Measurements from ENCODE around the gene MAPK8IP2.

The MAPK8IP2 gene

DNA sequence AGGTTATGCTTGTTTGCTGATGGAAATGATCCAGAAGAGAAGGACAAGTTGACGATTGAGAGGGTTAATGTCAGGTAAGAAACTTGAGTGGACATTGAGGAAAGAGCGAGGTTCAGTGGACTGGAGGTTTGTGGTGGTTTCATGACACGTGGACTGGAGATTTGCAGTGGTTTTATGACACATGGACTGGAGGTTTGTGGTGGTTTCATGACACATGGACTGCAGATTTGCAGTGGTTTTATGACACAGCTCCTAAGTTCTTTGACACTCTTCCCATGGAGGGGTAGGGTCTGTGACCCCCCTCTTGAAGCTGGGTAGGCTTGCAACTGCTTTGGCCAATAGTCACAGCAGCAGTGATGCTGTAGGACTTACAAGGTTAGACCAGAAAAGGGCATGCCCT is 5.4 kb upstream of the MAPK8IP2 start:
- Histone ChIP-seq H2AFZ (ENCODE audit: low read depth, low read length) (no peak overlapping the region), H3K9me3 (ENCODE audit: low read length) (no peaks in the 10 kb centered on the region), H3K36me3 (ENCODE audit: insufficient read depth, low read length) (peaks cover 3% of the 10 kb centered on the region), H3K4me1 (ENCODE audit: insufficient read depth, low read length) (peaks cover 6% of the 10 kb centered on the region), H3K27me3 (ENCODE audit: insufficient read depth, low read length) (no peaks in the 10 kb centered on the region), H3K4me3 (ENCODE audit: low read length) (no peak overlapping the region)

DNA sequence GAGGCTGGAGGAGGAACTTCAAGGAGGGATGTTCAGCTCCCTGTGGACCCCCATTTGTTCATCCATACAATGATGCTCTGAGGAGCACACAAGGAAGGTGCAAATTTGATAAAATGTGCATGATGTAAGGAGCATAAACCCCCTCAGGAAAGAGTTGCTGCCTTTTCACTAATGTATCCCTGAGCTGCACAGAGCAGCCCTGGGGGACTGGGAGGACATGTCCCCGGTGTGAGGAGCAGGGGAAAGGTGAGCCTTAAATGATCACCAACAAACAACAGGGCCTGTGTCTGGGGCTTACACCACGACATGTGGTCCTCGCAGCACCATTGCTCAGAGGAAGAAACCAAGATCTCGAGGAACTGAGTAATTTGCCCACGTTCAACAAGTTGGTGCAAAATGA is 3.5 kb upstream of the MAPK8IP2 start:
- Histone ChIP-seq H3K27me3 (ENCODE audit: insufficient read depth, low read length) (no peaks in the 10 kb centered on the region), H3K4me1 (ENCODE audit: insufficient read depth, low read length) (peaks cover 13% of the 10 kb centered on the region), H2AFZ (ENCODE audit: low read depth, low read length) (no peak overlapping the region), H3K36me3 (ENCODE audit: insufficient read depth, low read length) (peaks cover 3% of the 10 kb centered on the region), H3K4me3 (ENCODE audit: low read length) (no peak overlapping the region), H3K9me3 (ENCODE audit: low read length) (no peaks in the 10 kb centered on the region)

DNA sequence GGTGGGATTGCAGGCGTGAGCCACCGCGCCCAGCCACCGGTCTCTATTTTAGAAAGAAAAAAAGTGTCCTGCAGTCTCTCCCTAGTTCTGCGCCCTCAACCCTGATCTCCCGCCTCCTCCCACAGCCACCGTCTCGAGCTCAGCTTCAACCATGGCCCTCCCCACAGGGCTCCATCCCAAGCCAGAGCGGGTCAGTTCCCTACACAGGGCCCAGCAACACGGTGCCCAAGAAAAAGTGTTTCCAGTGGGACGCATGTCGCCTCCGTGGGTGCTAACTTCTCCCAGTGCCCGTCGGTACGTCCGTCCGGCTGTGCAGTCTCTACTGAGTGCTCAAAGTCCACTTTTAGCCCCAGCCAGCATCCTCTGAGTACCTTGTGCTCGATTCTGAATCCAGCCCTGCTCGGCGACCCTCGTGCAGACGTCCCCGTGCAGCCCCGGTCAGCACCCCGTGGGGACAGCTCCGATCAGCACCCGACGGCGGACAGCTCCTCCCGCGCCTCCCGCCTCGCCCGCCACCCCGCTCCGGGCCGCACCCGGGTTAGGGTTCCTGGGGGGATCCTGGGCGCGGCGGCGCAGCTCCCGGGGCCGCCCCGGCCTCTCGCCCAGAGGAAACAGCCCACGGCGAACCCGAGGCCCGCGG is 657 bp upstream of the MAPK8IP2 start:
- H3K4me1 ChIP-seq (ENCODE audit: insufficient read depth, low read length): peaks cover 15% of the 10 kb centered on the region
- peak overlapping the region; percentile 23 for H2AFZ ChIP-seq (ENCODE audit: low read depth, low read length)
- H3K4me3 ChIP-seq (ENCODE audit: low read length): peak overlapping the region; percentile 65
- no peaks in the 10 kb centered on the region for H3K9me3 ChIP-seq (ENCODE audit: low read length)
- no peaks in the 10 kb centered on the region for H3K27me3 ChIP-seq (ENCODE audit: insufficient read depth, low read length)
- H3K36me3 ChIP-seq (ENCODE audit: insufficient read depth, low read length): peaks cover 17% of the 10 kb centered on the region

DNA sequence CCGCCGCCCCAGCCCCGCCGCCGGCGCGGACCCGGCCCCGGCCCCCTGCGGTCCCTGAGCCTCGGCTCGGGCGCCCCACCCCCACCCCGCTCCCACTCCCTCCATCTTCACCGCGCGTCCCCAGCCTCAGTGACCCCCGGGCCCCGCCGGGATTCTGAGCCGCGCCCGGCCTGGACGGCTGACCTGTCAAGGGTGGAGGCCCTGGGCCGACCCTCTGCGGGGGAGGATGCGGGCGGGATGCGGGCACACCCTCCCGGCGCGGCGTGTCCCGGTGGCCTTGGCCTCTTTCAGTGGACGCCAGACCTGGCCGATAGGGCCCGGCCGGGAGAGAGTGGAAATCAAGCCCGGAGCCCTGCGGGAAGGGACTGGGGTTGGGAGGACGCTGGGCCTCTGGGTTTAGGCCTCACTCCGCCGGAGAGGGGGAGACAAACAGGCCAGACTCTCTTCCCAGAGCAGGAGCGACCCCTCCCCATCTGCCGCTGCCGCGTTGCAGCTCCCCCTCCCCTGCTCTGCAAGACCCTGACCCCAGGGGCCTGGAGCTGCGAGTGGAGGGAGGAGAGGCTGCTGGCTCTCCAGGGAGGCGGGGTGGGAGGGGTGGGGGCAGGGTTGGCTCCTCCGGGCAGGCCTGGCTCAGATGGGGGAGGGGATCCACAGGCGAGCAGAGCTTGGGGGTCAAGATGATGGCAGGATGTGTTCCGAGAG is 525 bp downstream of the MAPK8IP2 start:
- H2AFZ ChIP-seq (ENCODE audit: low read depth, low read length): no peak overlapping the region
- peak overlapping the region; percentile 65 for H3K4me3 ChIP-seq (ENCODE audit: low read length)
- H3K9me3 ChIP-seq (ENCODE audit: low read length): no peaks in the 10 kb centered on the region
- peaks cover 29% of the 10 kb centered on the region for H3K36me3 ChIP-seq (ENCODE audit: insufficient read depth, low read length)
- no peaks in the 10 kb centered on the region for H3K27me3 ChIP-seq (ENCODE audit: insufficient read depth, low read length)
- H3K4me1 ChIP-seq (ENCODE audit: insufficient read depth, low read length): peaks cover 15% of the 10 kb centered on the region

DNA sequence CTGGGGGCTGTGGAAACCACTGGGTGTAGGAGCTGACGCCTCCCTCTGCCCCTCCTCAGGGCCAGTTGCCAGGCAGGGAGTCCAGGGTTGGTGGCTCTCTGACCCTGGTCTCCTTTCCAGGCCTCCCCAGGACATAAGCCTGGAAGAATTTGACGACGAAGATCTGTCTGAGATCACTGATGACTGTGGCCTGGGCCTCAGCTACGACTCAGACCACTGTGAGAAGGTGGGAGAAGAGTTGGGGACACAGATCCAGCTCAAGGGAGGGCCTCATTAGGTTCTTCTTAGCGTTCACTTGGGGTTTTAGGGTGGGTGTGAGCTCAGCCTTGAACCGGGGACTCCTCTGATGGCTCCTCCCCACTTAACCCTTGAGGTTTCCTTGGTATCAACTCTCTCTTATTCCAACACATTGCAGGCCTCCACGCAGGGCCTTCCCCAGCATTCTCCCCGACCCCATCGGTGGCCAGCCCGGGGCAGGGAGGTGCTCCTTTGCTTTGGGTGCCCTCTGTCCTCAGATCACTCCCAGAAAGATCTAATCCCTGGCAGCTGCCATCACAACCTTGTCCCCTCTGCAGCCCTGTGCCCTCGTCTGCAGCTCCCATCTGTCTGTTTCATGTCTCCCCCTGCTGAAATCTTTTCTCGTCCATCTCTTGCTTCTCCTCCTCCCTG is 1.2 kb downstream of the MAPK8IP2 start:
- Histone ChIP-seq H3K4me3 (ENCODE audit: low read length) (peak overlapping the region; percentile 65), H3K27me3 (ENCODE audit: insufficient read depth, low read length) (no peaks in the 10 kb centered on the region), H3K9me3 (ENCODE audit: low read length) (no peaks in the 10 kb centered on the region), H3K36me3 (ENCODE audit: insufficient read depth, low read length) (peaks cover 33% of the 10 kb centered on the region), H3K4me1 (ENCODE audit: insufficient read depth, low read length) (peaks cover 15% of the 10 kb centered on the region), H2AFZ (ENCODE audit: low read depth, low read length) (no peak overlapping the region)

DNA sequence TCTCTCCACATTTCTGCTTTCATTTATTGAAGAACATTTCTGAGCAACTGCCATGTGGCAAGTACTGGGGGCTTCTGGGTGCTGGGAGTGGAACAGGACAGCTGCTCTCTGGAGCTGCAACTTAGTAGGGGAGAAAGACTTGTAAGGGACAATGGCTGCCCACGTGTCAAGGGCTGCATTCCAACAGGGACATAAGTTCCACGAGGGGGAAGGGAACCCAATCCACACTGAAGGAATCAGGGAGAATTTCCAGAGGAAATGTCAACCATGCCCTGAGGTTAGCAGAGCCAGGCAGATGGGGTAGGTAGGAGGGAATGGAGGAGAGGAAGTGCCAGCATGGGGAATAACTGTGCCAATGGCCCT is 1.7 kb downstream of the MAPK8IP2 start:
- Histone ChIP-seq H3K27me3 (ENCODE audit: insufficient read depth, low read length) (no peaks in the 10 kb centered on the region), H2AFZ (ENCODE audit: low read depth, low read length) (no peak overlapping the region), H3K36me3 (ENCODE audit: insufficient read depth, low read length) (peaks cover 38% of the 10 kb centered on the region), H3K4me1 (ENCODE audit: insufficient read depth, low read length) (peaks cover 15% of the 10 kb centered on the region), H3K4me3 (ENCODE audit: low read length) (no peak overlapping the region), H3K9me3 (ENCODE audit: low read length) (no peaks in the 10 kb centered on the region)

DNA sequence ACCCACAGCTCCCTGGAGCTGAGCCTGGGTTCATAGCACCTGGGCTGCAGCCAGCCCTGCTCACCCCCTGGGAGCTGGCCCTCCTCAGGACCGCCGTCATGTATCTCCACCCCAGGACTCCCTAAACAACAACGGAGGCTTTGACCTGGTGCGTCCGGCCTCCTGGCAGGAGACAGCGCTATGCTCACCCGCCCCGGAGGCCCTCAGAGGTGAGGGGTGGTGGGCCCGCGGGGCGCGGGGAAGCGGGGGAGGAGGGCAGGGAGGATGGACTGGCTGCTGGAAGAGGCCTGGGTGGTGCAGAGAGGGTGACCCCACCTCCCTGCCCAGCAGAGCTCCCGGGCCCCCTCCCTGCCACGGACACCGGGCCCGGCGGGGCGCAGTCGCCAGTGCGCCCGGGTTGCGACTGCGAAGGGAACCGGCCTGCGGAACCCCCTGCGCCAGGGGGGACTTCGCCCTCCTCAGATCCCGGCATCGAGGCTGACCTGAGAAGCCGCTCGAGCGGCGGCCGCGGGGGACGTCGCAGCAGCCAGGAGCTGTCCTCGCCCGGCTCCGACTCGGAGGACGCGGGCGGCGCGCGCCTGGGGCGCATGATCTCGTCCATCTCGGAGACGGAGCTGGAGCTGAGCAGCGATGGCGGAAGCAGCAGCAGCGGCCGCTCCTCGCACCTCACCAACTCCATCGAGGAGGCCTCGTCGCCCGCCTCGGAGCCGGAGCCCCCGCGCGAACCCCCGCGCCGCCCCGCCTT is 3.1 kb downstream of the MAPK8IP2 start:
- H3K4me3 ChIP-seq (ENCODE audit: low read length): no peak overlapping the region
- no peaks in the 10 kb centered on the region for H3K27me3 ChIP-seq (ENCODE audit: insufficient read depth, low read length)
- H3K36me3 ChIP-seq (ENCODE audit: insufficient read depth, low read length): peaks cover 40% of the 10 kb centered on the region

DNA sequence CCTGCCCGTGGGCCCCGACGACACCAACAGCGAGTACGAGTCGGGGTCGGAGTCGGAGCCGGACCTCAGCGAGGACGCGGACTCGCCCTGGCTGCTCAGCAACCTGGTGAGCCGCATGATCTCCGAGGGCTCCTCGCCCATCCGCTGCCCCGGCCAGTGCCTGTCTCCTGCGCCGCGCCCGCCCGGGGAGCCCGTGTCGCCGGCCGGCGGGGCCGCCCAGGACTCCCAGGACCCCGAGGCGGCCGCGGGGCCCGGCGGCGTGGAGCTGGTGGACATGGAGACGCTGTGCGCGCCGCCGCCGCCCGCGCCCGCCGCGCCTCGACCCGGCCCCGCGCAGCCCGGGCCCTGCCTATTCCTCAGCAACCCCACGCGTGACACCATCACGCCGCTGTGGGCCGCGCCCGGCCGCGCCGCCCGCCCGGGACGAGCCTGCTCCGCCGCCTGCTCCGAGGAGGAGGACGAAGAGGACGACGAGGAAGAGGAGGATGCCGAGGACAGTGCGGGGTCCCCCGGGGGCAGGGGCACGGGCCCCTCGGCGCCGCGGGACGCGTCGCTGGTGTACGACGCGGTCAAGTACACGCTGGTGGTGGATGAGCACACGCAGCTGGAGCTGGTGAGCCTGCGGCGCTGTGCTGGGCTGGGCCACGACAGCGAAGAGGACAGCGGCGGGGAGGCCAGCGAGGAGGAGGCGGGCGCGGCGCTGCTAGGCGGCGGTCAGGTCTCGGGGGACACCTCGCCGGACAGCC is 3.8 kb downstream of the MAPK8IP2 start:
- no peaks in the 10 kb centered on the region for H3K27me3 ChIP-seq (ENCODE audit: insufficient read depth, low read length)
- H3K9me3 ChIP-seq (ENCODE audit: low read length): no peaks in the 10 kb centered on the region
- H3K4me1 ChIP-seq (ENCODE audit: insufficient read depth, low read length): peaks cover 15% of the 10 kb centered on the region
- H2AFZ ChIP-seq (ENCODE audit: low read depth, low read length): no peak overlapping the region
- peaks cover 43% of the 10 kb centered on the region for H3K36me3 ChIP-seq (ENCODE audit: insufficient read depth, low read length)
- no peak overlapping the region for H3K4me3 ChIP-seq (ENCODE audit: low read length)

More for the DNA sequence above, 3.1 kb downstream of the MAPK8IP2 start:
- peaks cover 15% of the 10 kb centered on the region for H3K4me1 ChIP-seq (ENCODE audit: insufficient read depth, low read length)
- H3K9me3 ChIP-seq (ENCODE audit: low read length): no peaks in the 10 kb centered on the region
- no peak overlapping the region for H2AFZ ChIP-seq (ENCODE audit: low read depth, low read length)

DNA sequence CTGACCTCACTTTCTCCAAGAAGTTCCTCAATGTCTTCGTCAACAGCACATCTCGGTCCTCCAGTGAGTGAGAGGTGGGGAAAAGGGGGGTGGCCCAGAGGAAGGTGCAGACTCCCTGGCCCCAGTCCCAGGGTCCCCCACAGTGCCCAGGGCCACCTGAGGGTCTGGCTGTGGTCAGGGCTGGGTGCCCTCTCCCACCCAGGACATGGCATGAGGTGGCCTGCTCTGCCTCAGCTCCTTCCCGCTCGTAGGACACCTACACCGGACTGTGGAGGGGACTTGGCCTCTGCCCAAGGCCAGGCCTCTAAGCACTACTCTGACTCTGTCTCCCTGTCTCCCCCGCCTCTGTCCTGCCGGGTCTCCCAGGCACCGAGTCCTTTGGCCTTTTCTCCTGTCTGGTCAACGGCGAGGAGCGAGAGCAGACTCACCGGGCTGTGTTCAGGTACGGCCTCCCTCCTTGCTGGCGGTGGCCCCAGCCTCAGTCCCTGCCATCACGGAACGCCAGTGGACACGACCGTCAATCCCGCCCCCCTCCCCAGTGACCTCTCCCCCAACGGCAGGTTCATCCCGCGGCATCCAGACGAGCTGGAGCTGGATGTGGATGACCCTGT is 4.5 kb downstream of the MAPK8IP2 start:
- Histone ChIP-seq H2AFZ (ENCODE audit: low read depth, low read length) (no peak overlapping the region), H3K4me3 (ENCODE audit: low read length) (no peak overlapping the region), H3K9me3 (ENCODE audit: low read length) (no peaks in the 10 kb centered on the region), H3K36me3 (ENCODE audit: insufficient read depth, low read length) (peaks cover 43% of the 10 kb centered on the region), H3K27me3 (ENCODE audit: insufficient read depth, low read length) (no peaks in the 10 kb centered on the region), H3K4me1 (ENCODE audit: insufficient read depth, low read length) (peaks cover 9% of the 10 kb centered on the region)

DNA sequence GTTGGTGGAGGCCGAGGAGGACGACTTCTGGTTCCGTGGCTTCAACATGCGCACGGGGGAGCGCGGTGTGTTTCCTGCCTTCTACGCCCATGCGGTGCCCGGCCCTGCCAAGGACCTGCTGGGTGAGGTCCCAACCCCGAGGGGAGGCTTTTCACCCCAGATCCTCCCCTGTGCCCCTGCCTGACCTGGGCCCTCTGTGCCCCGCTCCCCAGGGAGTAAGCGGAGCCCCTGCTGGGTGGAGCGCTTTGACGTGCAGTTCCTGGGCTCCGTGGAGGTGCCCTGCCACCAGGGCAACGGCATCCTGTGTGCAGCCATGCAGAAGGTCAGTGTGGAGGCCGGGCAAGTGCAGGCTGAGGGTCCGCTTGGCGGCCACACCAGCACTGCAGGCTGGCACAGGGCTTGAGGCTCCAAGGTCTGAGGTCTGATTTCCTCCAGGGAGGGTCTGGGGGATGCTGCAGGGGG is 5.1 kb downstream of the MAPK8IP2 start:
- Histone ChIP-seq H3K4me1 (ENCODE audit: insufficient read depth, low read length) (peaks cover 9% of the 10 kb centered on the region), H3K9me3 (ENCODE audit: low read length) (no peaks in the 10 kb centered on the region), H3K4me3 (ENCODE audit: low read length) (no peak overlapping the region), H2AFZ (ENCODE audit: low read depth, low read length) (no peak overlapping the region), H3K36me3 (ENCODE audit: insufficient read depth, low read length) (peaks cover 46% of the 10 kb centered on the region), H3K27me3 (ENCODE audit: insufficient read depth, low read length) (no peaks in the 10 kb centered on the region)

DNA sequence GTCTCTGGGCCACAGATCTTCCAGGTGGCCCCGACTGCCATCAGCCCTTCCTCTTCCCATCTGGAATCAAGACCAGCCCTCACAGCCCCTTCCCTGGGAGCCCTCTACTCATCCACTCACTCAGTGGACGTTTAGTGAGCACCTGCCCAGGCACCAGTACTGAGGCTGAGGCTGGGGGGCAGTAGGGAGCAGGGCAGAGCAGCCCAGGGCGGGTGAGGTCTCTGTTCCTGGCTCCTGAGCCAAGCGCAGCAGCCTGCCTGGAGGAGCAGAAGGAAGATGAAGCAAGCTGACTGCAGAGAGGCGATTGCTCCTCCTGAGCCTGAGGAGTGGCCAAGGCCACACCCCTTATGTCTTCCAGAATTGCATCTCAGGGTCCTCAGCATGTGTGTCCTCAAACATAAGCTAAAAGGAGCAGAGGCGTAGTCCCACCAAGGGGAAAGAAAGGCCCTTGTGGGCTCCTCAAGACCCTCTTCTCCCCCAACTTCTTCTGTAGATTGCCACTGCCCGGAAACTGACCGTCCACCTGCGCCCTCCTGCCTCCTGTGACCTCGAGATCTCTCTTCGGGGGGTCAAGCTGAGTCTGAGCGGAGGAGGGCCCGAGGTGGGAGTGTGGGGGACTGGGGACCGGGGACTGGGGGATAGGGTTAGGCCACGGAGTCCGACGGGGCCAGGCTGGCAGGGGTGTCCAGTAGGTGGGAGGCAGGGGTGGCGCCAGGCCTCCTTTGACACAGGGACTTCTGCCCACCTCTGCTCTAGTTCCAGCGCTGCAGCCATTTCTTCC is 5.8 kb downstream of the MAPK8IP2 start:
- H3K4me1 ChIP-seq (ENCODE audit: insufficient read depth, low read length): peaks cover 9% of the 10 kb centered on the region
- H3K9me3 ChIP-seq (ENCODE audit: low read length): no peaks in the 10 kb centered on the region
- H3K27me3 ChIP-seq (ENCODE audit: insufficient read depth, low read length): no peaks in the 10 kb centered on the region
- H3K4me3 ChIP-seq (ENCODE audit: low read length): no peak overlapping the region
- H2AFZ ChIP-seq (ENCODE audit: low read depth, low read length): no peak overlapping the region
- peaks cover 50% of the 10 kb centered on the region for H3K36me3 ChIP-seq (ENCODE audit: insufficient read depth, low read length)
